Glutamatergic neuron (in vitro differentiated cells): ENCODE data around the gene PCYT2. TPM values are rescaled to one million over a fixed set of nuclear protein-coding genes. Genes with fewer than 3 reads are reported as not detected.

Experiments used
- DNase-seq: peaks from one replicate; pipeline ENCODE4 v3.0.0; 2022
- H3K27ac Mint-ChIP-seq: one replicate; pipeline ENCODE4 v1.8.0; 2020; ENCODE audit warnings: mild to moderate bottlenecking, mixed read lengths, inconsistent platforms; ENCODE audit not compliant: unreplicated experiment
- H3K27me3 Mint-ChIP-seq: one replicate; pipeline ENCODE4 v1.8.0; 2020; ENCODE audit warnings: mild to moderate bottlenecking, moderate library complexity, mixed read lengths, inconsistent platforms; ENCODE audit not compliant: unreplicated experiment
- H3K36me3 Mint-ChIP-seq: one replicate; pipeline ENCODE4 v1.8.0; 2020; ENCODE audit warnings: mild to moderate bottlenecking, mixed read lengths, inconsistent platforms; ENCODE audit not compliant: unreplicated experiment
- H3K4me1 Mint-ChIP-seq: one replicate; pipeline ENCODE4 v1.8.0; 2020; ENCODE audit warnings: mild to moderate bottlenecking, low read depth, mixed read lengths, inconsistent platforms; ENCODE audit not compliant: unreplicated experiment
- H3K4me3 Mint-ChIP-seq: one replicate; pipeline ENCODE4 v1.8.0; 2020; ENCODE audit warnings: mild to moderate bottlenecking, mixed read lengths, inconsistent platforms; ENCODE audit not compliant: unreplicated experiment
- H3K9me3 Mint-ChIP-seq: one replicate; pipeline ENCODE4 v1.8.0; 2020; ENCODE audit warnings: mild to moderate bottlenecking, moderate library complexity, mixed read lengths, inconsistent platforms; ENCODE audit not compliant: unreplicated experiment
- CTCF ChIP-seq: fragments of 200-600 bp; sonication (generic); IDR thresholded peaks from one replicate; pipeline ENCODE4 v1.5.0; 2021; ENCODE audit not compliant: partially characterized antibody, unreplicated experiment
- total RNA-seq: library from RNA; stranded (reverse); fragmentation: NEBNext Ultra II Directional; extraction: Animal tissue kit (Norgen Biotek cat#: 25700); gene quantifications from one replicate; pipeline ENCODE4 v1.2.1, GENCODE V29; 2021; ENCODE audit not compliant: unreplicated experiment

PCYT2 gene
- total RNA-seq, 1 donor from 2014 or later: 63.0 TPM

GRCh38 chr17:81903896-81904599 is 7.2 kb downstream of the PCYT2 start:
- peaks cover 4% of the 10 kb centered on the region for H3K9me3 Mint-ChIP-seq
- H3K4me1 Mint-ChIP-seq: no peaks in the 10 kb centered on the region
- peaks cover 5% of the 10 kb centered on the region for H3K27me3 Mint-ChIP-seq
- TF ChIP-seq CTCF: no peak
- H3K27ac Mint-ChIP-seq: no peak overlapping the region
- H3K36me3 Mint-ChIP-seq: no peaks in the 10 kb centered on the region
- H3K4me3 Mint-ChIP-seq: no peak overlapping the region
- DNase-seq: no peak

- Mint-ChIP-seq H3K27me3 (peaks cover 5% of the 10 kb centered on the region), H3K27ac (no peak overlapping the region), H3K4me3 (no peak overlapping the region), H3K4me1 (no peaks in the 10 kb centered on the region), H3K36me3 (no peaks in the 10 kb centered on the region), H3K9me3 (peaks cover 4% of the 10 kb centered on the region)
- no peak for TF ChIP-seq CTCF
- no peak for DNase-seq
Measured at GRCh38 chr17:81903415-81903831, 7.8 kb downstream of the PCYT2 start.

GRCh38 chr17:81902653-81903414 is 8.4 kb downstream of the PCYT2 start:
- Mint-ChIP-seq H3K27ac (no peak overlapping the region), H3K9me3 (peaks cover 4% of the 10 kb centered on the region), H3K36me3 (no peaks in the 10 kb centered on the region), H3K4me3 (no peak overlapping the region), H3K4me1 (no peaks in the 10 kb centered on the region), H3K27me3 (peaks cover 5% of the 10 kb centered on the region)
- TF ChIP-seq CTCF: no peak
- DNase-seq: no peak

- H3K36me3 Mint-ChIP-seq: no peaks in the 10 kb centered on the region
- DNase-seq: peak; percentile 58
- H3K9me3 Mint-ChIP-seq: peaks cover 4% of the 10 kb centered on the region
- no peaks in the 10 kb centered on the region for H3K4me1 Mint-ChIP-seq
- TF ChIP-seq CTCF: no peak
- peaks cover 5% of the 10 kb centered on the region for H3K27me3 Mint-ChIP-seq
- H3K27ac Mint-ChIP-seq: no peak within 1 kb of the TSS
- no peak within 1 kb of the TSS for H3K4me3 Mint-ChIP-seq
Measured at GRCh38 chr17:81902023-81902652, 9.1 kb downstream of the PCYT2 start, which contains the start of gene NPB. Gene NPB, plus strand, starts transcription at chr17:81902238. Its CDS starts 40 bp downstream, at chr17:81902278.
